ENCODE measurements around the gene DOCK1.
"Not testable (repeated sequence)": the region's sequence is repeated elsewhere in the genome, so short reads cannot be mapped to it uniquely, and the experiment has no call there.

The DOCK1 gene

DNA sequence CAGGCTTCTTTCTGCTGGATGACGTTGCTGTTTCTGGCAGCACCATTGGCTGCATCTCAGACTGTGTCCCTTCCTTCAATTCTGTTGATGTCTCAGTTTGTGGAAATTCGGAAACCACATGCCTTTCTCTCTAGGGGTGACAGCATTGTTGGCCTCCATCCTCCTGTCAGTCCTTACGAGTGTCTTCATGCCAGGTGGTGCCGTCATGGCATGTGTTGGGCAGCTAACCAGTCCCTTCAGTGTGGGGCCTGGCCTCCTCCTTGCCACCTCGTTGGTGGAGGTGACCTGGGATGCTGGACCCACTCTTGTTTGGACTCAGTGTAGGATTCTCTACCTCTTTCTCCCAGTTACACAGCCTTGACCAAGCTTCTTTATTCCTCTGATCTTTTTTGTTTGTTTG lies 402.8 kb downstream of the DOCK1 start:
- no peak for DNase-seq (ENCODE audit: low read depth, low spot score)

- not testable (repeated sequence) for DNase-seq (ENCODE audit: low read depth, low spot score)
Observed at GRCh38 chr10:127309619-127310018, 404.4 kb downstream of the DOCK1 start.

GRCh38 chr10:127310430-127310829 lies 405.2 kb downstream of the DOCK1 start:
- no peak for DNase-seq (ENCODE audit: low read depth, low spot score)

- no peak for DNase-seq (ENCODE audit: low read depth, low spot score)
Observed at GRCh38 chr10:127310923-127311322, 405.7 kb downstream of the DOCK1 start.

- no peak for DNase-seq (ENCODE audit: low read depth, low spot score)
Observed at GRCh38 chr10:127313996-127314700, 408.9 kb downstream of the DOCK1 start.

DNA sequence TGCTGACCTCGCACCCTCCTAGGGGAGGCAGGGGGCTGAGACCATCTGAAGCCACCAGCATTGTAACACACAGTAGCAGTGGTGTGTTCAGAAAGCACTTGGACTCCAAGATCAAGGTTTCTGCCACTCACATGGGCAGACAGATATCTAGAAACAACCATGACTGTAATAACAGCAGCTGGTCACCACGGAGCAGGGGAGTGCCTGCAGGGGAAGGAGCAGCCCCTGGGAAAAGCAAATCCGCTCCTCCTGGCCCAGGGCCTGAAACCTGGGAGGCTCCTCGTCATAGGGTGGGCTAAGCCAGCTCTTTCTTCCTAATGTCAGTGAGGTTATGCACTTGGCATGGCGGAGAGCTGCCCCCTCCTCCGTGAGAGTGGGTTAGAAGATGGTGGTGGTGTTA lies 409.6 kb downstream of the DOCK1 start:
- no peak for DNase-seq (ENCODE audit: low read depth, low spot score)

DNA sequence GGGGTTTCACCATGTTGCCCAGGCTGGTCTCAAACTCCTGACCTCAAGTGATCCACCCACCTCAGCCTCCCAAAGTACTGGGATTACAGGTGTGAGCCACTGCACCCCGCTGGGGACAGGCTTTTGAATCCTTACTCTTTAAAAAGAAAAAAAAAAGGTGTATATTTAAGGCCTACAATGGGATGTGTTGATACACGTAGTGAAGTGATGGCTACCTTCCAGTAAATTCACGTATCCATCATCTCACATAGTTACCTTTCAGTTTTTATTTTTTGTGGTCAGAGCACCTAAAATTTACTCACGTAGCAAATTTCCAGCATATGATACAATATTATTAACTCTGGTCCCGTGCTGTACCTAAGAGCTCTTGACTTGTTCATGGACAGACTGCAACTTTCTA lies 410.7 kb downstream of the DOCK1 start:
- no peak for DNase-seq (ENCODE audit: low read depth, low spot score)

DNA sequence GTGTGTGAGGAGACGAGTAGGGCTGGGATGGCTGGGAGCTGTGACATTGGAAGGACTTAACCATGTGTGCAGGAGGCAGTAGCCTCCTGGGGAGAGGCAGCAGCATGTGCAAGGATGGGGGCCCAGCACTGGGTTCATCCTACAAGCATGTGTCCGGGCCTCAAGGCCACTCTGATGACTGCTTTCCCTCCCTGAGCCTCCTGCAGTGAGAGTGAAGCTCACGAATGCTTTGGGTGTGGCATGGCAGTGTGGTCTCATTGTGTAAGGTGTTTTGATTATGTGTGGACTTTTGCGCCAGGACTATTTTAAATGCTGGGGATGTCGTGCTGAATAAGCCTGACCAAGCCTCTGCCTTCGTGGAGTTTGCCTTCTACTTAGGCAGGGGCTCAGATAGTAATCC lies 413.2 kb downstream of the DOCK1 start:
- no peak for DNase-seq (ENCODE audit: low read depth, low spot score)

DNA sequence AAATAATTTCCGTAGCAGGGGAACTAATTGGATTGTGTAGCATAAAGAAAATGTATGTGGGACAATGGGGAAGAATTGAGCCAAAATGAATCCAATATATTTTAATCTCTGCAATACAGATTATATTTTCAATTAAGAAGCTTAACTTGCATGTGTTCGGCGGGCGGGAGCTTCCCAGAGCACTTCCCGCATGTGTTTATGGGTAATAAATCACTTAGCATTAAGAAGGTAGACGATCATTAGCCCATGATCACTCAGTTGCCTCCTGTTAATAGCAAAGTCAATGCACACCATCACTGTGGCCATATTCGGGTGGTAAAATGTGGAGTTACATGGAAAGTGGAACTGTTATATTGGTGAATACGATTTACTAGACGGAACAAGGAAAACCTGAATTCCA lies 414.0 kb downstream of the DOCK1 start:
- DNase-seq (ENCODE audit: low read depth, low spot score): no peak

DNA sequence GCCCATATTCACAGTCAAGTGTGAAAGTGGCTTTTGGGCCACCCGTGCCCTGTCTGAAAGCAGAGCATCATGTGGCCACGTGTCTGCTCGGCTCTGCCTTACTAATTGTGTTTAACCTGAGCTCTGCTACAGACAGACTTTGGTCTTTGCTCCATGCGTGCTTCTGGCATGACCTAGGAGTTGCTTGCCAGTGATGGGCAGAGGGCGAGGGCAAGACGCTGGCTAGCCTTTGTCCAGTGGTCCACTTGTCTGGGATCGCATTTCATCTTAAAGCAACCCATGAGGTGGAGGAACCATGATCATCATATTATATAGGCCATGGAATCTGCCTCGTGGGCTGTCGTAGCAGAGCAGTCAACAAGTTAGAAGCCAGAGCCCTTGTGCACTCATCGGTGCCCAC lies 414.5 kb downstream of the DOCK1 start:
- no peak for DNase-seq (ENCODE audit: low read depth, low spot score)

GRCh38 chr10:127320176-127320575 lies 414.9 kb downstream of the DOCK1 start:
- no peak for DNase-seq (ENCODE audit: low read depth, low spot score)

DNA sequence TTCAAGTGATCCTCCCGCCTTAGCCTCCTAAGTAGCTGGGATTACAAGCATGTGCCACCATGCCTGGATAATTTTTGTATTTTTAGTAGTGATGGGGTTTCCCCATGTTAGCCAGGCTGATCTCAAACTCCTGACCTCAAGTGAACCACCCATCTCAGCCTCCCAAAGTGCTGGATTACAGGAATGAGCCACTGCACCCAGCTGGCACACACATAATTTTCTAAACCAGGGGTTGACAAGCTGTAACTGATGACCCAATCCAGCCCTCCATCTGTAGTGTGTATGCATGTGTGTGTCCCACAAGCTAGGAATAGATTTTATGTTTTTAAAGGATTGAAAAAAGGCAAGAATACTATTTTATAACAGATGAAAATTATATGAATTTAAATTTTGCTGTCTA lies 417.1 kb downstream of the DOCK1 start:
- DNase-seq (ENCODE audit: low read depth, low spot score): no peak

GRCh38 chr10:127325506-127325905 lies 420.3 kb downstream of the DOCK1 start:
- no peak for DNase-seq (ENCODE audit: low read depth, low spot score)

DNA sequence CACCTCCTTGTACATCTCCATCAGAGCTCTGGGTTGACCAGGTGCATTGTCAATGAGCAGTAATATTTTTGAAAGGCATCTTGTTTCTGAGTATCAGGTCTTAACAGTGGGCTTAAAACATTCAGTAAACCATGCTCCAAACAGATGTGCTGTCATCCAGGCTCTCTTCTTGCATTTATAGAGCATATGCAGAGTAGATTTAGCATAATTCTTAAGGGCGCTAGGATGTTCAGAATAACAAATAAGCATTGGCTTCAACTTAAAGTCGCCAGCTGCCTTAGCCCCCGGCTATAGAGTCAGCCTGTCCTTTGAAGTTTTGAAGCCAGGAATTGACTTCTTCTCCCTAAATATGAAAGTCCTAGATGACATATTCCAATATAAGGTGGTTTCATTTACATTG lies 421.7 kb downstream of the DOCK1 start:
- no peak for DNase-seq (ENCODE audit: low read depth, low spot score)

GRCh38 chr10:127331696-127332095 lies 426.5 kb downstream of the DOCK1 start:
- DNase-seq (ENCODE audit: low read depth, low spot score): no peak

DNA sequence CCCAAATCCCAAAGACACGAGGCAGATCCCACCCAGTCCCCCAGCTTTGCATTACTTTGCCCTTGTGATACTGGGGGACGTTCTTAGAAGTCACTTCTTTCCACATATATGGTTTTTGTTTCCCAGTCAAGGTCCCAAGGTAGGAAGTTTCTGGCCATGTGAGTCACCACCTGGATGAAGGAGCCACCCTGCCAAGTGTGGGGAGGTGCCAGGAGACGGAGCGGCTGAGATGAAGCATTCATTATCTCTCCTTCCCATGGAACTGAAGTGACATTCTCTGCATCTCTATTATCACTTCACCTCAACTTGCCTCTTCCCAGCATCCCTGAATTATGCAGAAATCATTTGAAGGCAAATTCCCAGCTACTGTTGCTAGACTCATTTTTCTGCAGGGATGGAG lies 427.4 kb downstream of the DOCK1 start:
- DNase-seq (ENCODE audit: low read depth, low spot score): no peak

DNA sequence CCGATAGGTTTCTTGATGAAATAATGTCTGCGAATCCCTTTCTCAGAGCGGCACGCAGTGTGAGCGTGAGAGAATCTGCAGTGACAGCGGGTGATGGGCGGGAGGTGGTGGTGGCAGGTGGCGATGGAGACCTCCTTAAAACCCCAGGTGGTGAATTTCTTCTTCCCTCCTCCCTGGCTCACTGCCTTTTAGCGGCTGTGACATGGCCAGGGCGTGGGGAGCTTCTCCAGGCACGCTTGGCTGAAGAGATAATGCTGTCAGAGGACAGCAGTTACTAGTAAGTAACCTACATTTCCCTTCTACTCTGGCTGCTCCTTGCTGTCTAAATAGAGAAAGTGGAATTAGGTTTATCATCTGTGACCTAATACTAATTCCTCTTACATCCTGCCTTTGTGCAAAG lies 432.6 kb downstream of the DOCK1 start:
- DNase-seq (ENCODE audit: low read depth, low spot score): no peak

DNA sequence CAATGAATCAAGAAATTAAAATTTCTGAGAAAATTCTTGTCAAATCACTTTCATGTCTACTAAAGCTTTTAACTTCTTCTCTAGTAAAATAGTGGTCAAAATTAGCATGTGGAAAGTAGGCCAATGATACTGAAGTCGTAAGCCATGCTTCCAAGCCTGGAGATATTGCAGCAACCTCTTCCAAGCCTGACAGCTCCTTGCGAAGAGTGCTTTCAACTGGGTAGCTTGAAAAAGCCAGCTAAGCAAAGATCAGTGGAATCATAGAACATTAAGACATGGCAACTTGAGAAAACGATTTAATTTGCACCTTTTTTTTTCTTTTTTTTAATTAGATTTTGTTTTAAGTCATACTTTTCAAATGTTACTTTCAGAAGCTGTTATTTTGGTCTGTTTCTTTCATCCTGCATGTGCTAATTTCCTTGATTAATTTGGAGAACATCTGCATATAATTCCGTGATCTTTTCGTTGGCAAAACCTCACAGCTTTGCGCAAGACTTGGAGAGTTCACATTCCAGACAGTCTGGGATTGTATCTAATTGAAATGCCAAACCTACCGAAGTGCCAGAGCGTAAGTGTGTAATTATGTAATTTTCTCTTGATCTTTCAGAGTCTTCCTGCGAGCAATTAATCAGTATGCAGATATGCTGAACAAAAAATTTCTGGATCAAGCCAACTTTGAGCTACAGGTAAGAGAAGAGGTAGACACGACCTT lies 433.3 kb downstream of the DOCK1 start:
- DNase-seq (ENCODE audit: low read depth, low spot score): no peak

- no peak for DNase-seq (ENCODE audit: low read depth, low spot score)
Observed at GRCh38 chr10:127343821-127344220, 438.6 kb downstream of the DOCK1 start.

GRCh38 chr10:127344346-127344745 lies 439.1 kb downstream of the DOCK1 start:
- DNase-seq (ENCODE audit: low read depth, low spot score): no peak

- DNase-seq (ENCODE audit: low read depth, low spot score): no peak
Observed at GRCh38 chr10:127345231-127345965, 440.2 kb downstream of the DOCK1 start.

DNA sequence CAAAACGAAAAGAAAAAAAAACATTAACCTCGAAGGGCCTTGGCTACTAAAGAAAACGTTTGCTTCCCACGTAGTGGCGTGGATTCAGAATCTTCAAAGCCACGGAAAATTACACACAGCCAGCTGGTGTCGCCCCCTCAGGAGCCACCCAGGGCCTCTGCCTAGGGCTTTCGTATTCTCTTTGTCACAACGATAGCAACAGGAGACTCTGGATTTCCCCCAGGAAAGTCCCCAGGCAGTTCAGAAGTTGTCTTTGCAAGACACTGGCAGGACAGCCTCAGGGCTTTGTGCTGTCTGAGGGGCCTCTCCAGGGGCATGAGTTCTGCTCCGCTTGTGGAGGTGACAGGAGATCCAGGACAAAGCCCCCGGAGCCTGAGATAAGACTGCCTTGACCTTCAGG lies 441.4 kb downstream of the DOCK1 start:
- no peak for DNase-seq (ENCODE audit: low read depth, low spot score)
